ENCODE data around the gene ATAD2B.

GRCh38 chr2:23967846-23968245 lies 40.9 kb upstream of the ATAD2B start:
- TF ChIP-seq CTCF (IDR thresholded peaks at IDR 0.05): no peak
- no peak for TF ChIP-seq POLR2A (IDR thresholded peaks at IDR 0.05)
